Measurements from ENCODE around the gene SCCPDH. TPM values are rescaled to one million over a fixed set of nuclear protein-coding genes. Genes with fewer than 3 reads are reported as not detected.
A peak's percentile ranks its signal among the peaks of the same experiment; 100 is the strongest.

The SCCPDH gene
- total and polyA plus RNA-seq, 2 of the 13 experiments (the other 11 are each of a cell fraction or from before 2014, with no cell fraction given), result 36.7 to 62.3 TPM

DNA sequence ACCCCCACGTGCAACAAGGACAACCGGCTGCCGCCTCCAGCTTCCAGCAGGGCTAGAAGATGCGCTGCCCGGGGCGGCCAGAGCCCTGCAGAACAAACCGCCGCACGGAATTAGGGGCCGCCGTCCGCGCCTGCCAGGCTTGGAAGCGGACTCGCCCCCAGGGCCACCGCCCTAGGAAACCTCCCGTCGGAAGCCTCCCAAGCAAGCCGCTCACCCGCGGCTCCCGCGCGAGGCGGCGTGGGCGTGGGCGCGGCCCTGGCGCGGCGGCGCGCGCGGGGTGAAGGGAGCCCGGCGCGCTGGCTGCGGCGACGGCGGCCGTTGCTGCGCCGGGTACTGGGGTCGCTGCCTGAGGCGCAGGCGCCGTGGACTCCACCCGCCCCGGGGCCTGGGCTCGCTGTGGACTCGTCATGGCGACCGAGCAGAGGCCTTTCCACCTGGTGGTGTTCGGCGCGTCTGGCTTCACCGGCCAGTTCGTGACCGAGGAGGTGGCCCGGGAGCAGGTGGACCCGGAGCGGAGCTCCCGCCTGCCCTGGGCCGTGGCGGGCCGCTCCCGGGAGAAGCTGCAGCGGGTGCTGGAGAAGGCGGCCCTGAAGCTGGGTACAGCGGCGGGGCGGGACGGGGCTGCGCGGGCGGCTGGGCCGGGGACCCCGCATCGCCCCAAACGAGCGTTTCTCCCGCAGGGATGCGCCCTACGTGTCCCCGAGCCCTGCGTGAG lies at the start of gene SCCPDH (continued):
- TF ChIP-seq, protein P1, sequence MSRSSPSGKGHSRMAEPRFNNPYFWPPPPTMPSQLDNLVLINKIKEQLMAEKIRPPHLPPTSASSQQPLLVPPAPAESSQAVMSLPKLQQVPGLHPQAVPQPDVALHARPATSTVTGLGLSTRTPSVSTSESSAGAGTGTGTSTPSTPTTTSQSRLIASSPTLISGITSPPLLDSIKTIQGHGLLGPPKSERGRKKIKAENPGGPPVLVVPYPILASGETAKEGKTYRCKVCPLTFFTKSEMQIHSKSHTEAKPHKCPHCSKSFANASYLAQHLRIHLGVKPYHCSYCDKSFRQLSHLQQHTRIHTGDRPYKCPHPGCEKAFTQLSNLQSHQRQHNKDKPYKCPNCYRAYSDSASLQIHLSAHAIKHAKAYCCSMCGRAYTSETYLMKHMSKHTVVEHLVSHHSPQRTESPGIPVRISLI (CRISPR knock-in tag; IDR thresholded peaks at IDR 0.05; ENCODE audit: borderline replicate concordance), result no peak
- TF ChIP-seq, protein P2, sequence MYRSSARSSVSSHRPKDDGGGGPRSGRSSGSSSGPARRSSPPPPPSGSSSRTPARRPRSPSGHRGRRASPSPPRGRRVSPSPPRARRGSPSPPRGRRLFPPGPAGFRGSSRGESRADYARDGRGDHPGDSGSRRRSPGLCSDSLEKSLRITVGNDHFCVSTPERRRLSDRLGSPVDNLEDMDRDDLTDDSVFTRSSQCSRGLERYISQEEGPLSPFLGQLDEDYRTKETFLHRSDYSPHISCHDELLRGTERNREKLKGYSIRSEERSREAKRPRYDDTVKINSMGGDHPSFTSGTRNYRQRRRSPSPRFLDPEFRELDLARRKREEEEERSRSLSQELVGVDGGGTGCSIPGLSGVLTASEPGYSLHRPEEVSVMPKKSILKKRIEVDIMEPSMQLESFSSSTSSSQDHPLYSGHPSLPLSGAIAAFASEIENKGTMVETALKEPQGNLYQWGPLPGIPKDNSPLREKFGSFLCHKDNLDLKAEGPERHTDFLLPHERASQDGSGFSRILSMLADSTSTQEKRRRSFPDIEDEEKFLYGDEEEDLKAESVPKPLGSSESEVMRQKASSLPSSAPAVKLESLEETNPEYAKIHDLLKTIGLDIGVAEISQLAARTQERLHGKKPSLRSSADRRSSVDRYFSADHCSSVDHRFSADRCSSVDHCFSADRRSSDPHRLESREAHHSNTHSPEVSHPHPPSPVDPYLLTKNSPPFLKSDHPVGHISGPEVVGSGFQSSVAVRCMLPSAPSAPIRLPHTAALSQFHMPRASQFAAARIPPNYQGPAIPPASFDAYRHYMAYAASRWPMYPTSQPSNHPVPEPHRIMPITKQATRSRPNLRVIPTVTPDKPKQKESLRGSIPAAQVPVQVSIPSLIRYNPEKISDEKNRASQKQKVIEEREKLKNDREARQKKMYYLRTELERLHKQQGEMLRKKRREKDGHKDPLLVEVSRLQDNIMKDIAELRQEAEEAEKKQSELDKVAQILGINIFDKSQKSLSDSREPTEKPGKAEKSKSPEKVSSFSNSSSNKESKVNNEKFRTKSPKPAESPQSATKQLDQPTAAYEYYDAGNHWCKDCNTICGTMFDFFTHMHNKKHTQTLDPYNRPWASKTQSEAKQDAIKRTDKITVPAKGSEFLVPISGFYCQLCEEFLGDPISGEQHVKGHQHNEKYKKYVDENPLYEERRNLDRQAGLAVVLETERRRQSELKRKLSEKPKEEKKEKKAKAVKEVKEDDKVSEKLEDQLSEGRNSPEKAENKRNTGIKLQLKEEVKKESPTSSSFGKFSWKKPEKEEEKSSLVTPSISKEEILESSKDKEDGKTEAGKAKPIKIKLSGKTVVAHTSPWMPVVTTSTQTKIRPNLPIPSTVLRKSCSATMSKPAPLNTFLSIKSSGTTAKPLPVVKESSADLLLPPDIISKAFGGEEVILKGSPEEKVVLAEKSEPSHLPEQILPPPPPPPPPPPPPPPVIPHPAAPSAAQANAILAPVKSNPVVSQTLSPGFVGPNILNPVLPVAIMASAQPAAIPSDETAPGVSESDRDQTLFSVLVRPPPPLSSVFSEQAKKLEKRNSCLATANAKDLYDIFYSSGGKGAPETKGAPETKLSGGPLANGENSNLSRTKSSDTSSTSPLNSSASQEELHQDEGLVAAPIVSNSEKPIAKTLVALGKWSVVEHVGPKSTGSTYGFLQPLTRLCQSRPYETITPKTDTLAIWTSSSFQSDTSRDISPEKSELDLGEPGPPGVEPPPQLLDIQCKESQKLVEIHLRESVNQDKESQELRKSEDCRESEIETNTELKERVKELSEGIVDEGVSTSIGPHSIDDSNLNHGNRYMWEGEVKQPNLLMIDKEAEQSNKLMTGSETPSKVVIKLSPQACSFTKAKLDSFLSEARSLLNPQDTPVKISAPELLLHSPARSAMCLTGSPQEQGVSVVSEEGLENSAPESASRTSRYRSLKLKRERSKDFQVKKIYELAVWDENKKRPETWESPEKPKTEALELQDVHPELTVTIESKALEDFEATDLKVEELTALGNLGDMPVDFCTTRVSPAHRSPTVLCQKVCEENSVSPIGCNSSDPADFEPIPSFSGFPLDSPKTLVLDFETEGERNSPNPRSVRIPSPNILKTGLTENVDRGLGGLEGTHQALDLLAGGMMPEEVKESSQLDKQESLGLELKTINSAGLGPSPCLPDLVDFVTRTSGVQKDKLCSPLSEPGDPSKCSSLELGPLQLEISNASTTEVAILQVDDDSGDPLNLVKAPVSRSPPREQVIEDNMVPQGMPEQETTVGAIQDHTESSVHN (CRISPR knock-in tag; IDR thresholded peaks at IDR 0.05), result no peak
- TF ChIP-seq TCF12 (IDR thresholded peaks at IDR 0.05) (no peak), TCF12 (CRISPR knock-in tag; IDR thresholded peaks at IDR 0.05) (no peak; the same call in 1 of the 2 replicates), XRCC5 (optimal IDR thresholded peaks at IDR 0.05; ENCODE audit: low read length) (peak; percentile 17), CEBPB (IDR thresholded peaks at IDR 0.05; ENCODE audit: borderline replicate concordance, low read depth, low read length) (no peak), ZSCAN31 (CRISPR knock-in tag; IDR thresholded peaks at IDR 0.05; ENCODE audit: low read depth) (peak; percentile 51; the same call in 1 of the 2 replicates), KAT2B (IDR thresholded peaks at IDR 0.05; ENCODE audit: borderline replicate concordance, low read depth, low read length) (no peak), ZNF431 (CRISPR knock-in tag; IDR thresholded peaks at IDR 0.05; ENCODE audit: borderline replicate concordance, low read depth) (peak; percentile 55; the same call in 1 of the 2 replicates), ZNF713 (CRISPR knock-in tag; IDR thresholded peaks at IDR 0.05) (no peak)
- TF ChIP-seq, protein P3, sequence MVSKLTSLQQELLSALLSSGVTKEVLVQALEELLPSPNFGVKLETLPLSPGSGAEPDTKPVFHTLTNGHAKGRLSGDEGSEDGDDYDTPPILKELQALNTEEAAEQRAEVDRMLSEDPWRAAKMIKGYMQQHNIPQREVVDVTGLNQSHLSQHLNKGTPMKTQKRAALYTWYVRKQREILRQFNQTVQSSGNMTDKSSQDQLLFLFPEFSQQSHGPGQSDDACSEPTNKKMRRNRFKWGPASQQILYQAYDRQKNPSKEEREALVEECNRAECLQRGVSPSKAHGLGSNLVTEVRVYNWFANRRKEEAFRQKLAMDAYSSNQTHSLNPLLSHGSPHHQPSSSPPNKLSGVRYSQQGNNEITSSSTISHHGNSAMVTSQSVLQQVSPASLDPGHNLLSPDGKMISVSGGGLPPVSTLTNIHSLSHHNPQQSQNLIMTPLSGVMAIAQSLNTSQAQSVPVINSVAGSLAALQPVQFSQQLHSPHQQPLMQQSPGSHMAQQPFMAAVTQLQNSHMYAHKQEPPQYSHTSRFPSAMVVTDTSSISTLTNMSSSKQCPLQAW (CRISPR knock-in tag; IDR thresholded peaks at IDR 0.05), result no peak
- TF ChIP-seq, protein P4, sequence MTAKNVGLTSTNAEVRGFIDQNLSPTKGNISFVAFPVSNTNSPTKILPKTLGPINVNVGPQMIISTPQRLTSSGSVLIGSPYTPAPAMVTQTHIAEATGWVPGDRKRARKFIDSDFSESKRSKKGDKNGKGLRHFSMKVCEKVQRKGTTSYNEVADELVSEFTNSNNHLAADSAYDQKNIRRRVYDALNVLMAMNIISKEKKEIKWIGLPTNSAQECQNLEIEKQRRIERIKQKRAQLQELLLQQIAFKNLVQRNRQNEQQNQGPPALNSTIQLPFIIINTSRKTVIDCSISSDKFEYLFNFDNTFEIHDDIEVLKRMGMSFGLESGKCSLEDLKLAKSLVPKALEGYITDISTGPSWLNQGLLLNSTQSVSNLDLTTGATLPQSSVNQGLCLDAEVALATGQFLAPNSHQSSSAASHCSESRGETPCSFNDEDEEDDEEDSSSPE (CRISPR knock-in tag; IDR thresholded peaks at IDR 0.05), result no peak; the same call in 1 of the 2 replicates
- TF ChIP-seq, protein P5, sequence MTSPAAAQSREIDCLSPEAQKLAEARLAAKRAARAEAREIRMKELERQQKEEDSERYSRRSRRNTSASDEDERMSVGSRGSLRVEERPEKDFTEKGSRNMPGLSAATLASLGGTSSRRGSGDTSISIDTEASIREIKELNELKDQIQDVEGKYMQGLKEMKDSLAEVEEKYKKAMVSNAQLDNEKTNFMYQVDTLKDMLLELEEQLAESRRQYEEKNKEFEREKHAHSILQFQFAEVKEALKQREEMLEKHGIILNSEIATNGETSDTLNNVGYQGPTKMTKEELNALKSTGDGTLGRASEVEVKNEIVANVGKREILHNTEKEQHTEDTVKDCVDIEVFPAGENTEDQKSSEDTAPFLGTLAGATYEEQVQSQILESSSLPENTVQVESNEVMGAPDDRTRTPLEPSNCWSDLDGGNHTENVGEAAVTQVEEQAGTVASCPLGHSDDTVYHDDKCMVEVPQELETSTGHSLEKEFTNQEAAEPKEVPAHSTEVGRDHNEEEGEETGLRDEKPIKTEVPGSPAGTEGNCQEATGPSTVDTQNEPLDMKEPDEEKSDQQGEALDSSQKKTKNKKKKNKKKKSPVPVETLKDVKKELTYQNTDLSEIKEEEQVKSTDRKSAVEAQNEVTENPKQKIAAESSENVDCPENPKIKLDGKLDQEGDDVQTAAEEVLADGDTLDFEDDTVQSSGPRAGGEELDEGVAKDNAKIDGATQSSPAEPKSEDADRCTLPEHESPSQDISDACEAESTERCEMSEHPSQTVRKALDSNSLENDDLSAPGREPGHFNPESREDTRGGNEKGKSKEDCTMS (CRISPR knock-in tag; conservative IDR thresholded peaks at IDR 0.05), result no peak

Data from HepG2 (cell line).